OCI-LY7 (cell line): ENCODE measurements around the gene ANKDD1B. TPM values are rescaled to one million over a fixed set of nuclear protein-coding genes. Genes with fewer than 3 reads are reported as not detected.

ENCODE experiments used
- BruUV-seq: library from RNA; stranded (reverse); fragments of 400-500 nt; replicated peaks from 2 replicates; lab custom pipeline; 2021; lab: Mats Ljungman, UMichigan
- CTCF ChIA-PET: fragments of 300-600 bp; sonication (Branson Sonifier 250); formaldehyde crosslinking; loops from one replicate; lab custom pipeline; 2022; ENCODE audit warnings: antibody characterized with exemption; ENCODE audit not compliant: unreplicated experiment; lab: Charles Lee
- POLR2A ChIA-PET: fragments of 300-600 bp; sonication (Branson Sonifier 250); formaldehyde crosslinking; loops from one replicate; lab custom pipeline; 2022; ENCODE audit warnings: antibody characterized with exemption; lab: Charles Lee
- DNase-seq: peaks from one replicate; pipeline ENCODE4 v3.0.0-alpha.2; 2015; ENCODE audit warnings: low spot score
- H2AFZ ChIP-seq: fragments of 200-600 bp; sonication (generic), shearing (Covaris generic); 2 replicates; pipeline ENCODE4 v1.6.1; 2014; ENCODE audit warnings: mild to moderate bottlenecking, antibody characterized with exemption, low read length, moderate library complexity
- H3K27ac ChIP-seq: fragments of 200-600 bp; sonication (generic); 2 replicates; pipeline ENCODE4 v1.5.1; 2014; ENCODE audit warnings: mixed run types, low read depth, mild to moderate bottlenecking, moderate library complexity, low read length, inconsistent platforms; ENCODE audit not compliant: poor library complexity, severe bottlenecking
- H3K36me3 ChIP-seq: fragments of 200-600 bp; sonication (generic); 2 replicates; pipeline ENCODE4 v1.6.1; 2014; ENCODE audit warnings: mild to moderate bottlenecking, antibody characterized with exemption, low read length, moderate library complexity, mixed read lengths; ENCODE audit not compliant: insufficient read depth
- H3K4me1 ChIP-seq: fragments of 200-600 bp; sonication (generic); 2 replicates; pipeline ENCODE4 v1.5.1; 2014; ENCODE audit warnings: mild to moderate bottlenecking, low read length; ENCODE audit not compliant: insufficient read depth, poor library complexity, severe bottlenecking
- H3K4me2 ChIP-seq: fragments of 200-600 bp; sonication (generic); 2 replicates; pipeline ENCODE4 v1.6.1; 2014; ENCODE audit warnings: mild to moderate bottlenecking, low read length
- H3K4me3 ChIP-seq: fragments of 200-600 bp; sonication (generic); 2 replicates; pipeline ENCODE4 v1.5.1; 2014; ENCODE audit warnings: mild to moderate bottlenecking, low read depth, low read length; ENCODE audit not compliant: poor library complexity, severe bottlenecking
- H3K79me2 ChIP-seq: fragments of 200-600 bp; sonication (generic); 2 replicates; pipeline ENCODE4 v1.6.1; 2016; ENCODE audit warnings: low read depth, mild to moderate bottlenecking, low read length, moderate library complexity, mixed read lengths; ENCODE audit not compliant: insufficient read depth
- H3K9me2 ChIP-seq: fragments of 200-600 bp; sonication (generic); 2 replicates; pipeline ENCODE4 v1.6.1; 2016; ENCODE audit warnings: mild to moderate bottlenecking, low read length, mixed read lengths; ENCODE audit not compliant: insufficient read depth
- H3K9me3 ChIP-seq: fragments of 200-600 bp; sonication (generic); 2 replicates; pipeline ENCODE4 v1.6.1; 2014; ENCODE audit warnings: mild to moderate bottlenecking, mixed run types, low read length, mixed read lengths
- H4K20me1 ChIP-seq: fragments of 200-600 bp; sonication (generic); 2 replicates; pipeline ENCODE4 v1.6.1; 2014; ENCODE audit warnings: mild to moderate bottlenecking, antibody characterized with exemption, low read length, moderate library complexity, mixed read lengths; ENCODE audit not compliant: insufficient read depth
- CTCF ChIP-seq: fragments of 200-600 bp; sonication (generic); conservative IDR thresholded peaks from 2 replicates; pipeline ENCODE4 v1.5.1; 2014; ENCODE audit warnings: mild to moderate bottlenecking, antibody characterized with exemption, low read length, moderate library complexity, mixed read lengths
- EZH2phosphoT487 ChIP-seq: fragments of 200-600 bp; sonication (generic); IDR thresholded peaks from 2 replicates; pipeline ENCODE4 v1.6.1; 2018; ENCODE audit warnings: low read depth, borderline replicate concordance, mild to moderate bottlenecking, mixed run types, antibody characterized with exemption, low read length, moderate library complexity, mixed read lengths
- intact Hi-C: fragments of 100-400 bp; cut with micrococcal nuclease; formaldehyde crosslinking; loops from one replicate; pipeline ENCODE4 v1.10.0; 2022; ENCODE audit not compliant: unreplicated experiment
- total RNA-seq, 2 experiments: library from RNA; depleted of rRNA in 1 of 2; stranded (reverse); fragments of >200 nt in 1 of 2; shearing (Covaris generic) in 1 of 2; gene quantifications; 2 replicates each; pipeline ENCODE4 v1.2.3, GENCODE V29; 2014 to 2022

The ANKDD1B gene
- total RNA-seq, 2 experiments from 2014 or later, result not detected

GRCh38 chr5:75716715-75717081 lies 105.4 kb downstream of the ANKDD1B start:
- ChIA-PET CTCF (no interaction called here), POLR2A (interaction anchor here (0.6 to 1.3 kb wide), 4 partner anchors 173 to 861 kb away, joined by 3 to 4 read pairs (median 4); partner anchors contain the start of gene HMGCR)
- peaks cover 11% of the 10 kb centered on the region for H3K4me1 ChIP-seq
- TSS peak; percentile 69 for BruUV-seq
- H3K27ac ChIP-seq, result peak overlapping the region; percentile 92
- no peak for TF ChIP-seq CTCF
- no peak for TF ChIP-seq EZH2phosphoT487
- H3K4me3 ChIP-seq, result peak overlapping the region; percentile 97
- H3K9me3 ChIP-seq, result no peaks in the 10 kb centered on the region
- no peaks in the 10 kb centered on the region for H3K9me2 ChIP-seq
- no peaks in the 10 kb centered on the region for H4K20me1 ChIP-seq
- peaks cover 53% of the 10 kb centered on the region for H3K79me2 ChIP-seq
- peaks cover 29% of the 10 kb centered on the region for H3K36me3 ChIP-seq
- no peak for DNase-seq
- H2AFZ ChIP-seq, result peak overlapping the region; percentile 96
- intact Hi-C loops, result loop anchor here (1.0 to 5.0 kb wide), 3 partner anchors 205 to 950 kb away; partner anchors contain the start of genes CERT1, GFM2, NSA2 and POLK
- H3K4me2 ChIP-seq, result peak overlapping the region; percentile 97

GRCh38 chr5:75717082-75717922 lies 106.0 kb downstream of the ANKDD1B start, which contains the start of gene POC5:
Gene POC5 (minus strand): TSS chr5:75717437. CDS start chr5:75712937, 4,500 bp downstream.
- H2AFZ ChIP-seq, result peak within 1 kb of the TSS; percentile 96
- BruUV-seq, result TSS peak; percentile 55
- H3K27ac ChIP-seq, result peak within 1 kb of the TSS; percentile 92
- POLR2A ChIA-PET, result interaction anchor here (0.6 to 1.3 kb wide), 4 partner anchors 24 to 860 kb away, joined by 3 to 4 read pairs (median 4); partner anchors contain the start of gene HMGCR
- H3K4me2 ChIP-seq, result peak within 1 kb of the TSS; percentile 97
- CTCF ChIA-PET, result no interaction called here
- peak; percentile 97 for DNase-seq
- peak within 1 kb of the TSS; percentile 97 for H3K4me3 ChIP-seq
- H3K4me1 ChIP-seq, result peaks cover 11% of the 10 kb centered on the region
- H3K9me2 ChIP-seq, result no peaks in the 10 kb centered on the region
- H4K20me1 ChIP-seq, result no peaks in the 10 kb centered on the region
- no peak for TF ChIP-seq EZH2phosphoT487
- no peak for TF ChIP-seq CTCF
- H3K9me3 ChIP-seq, result no peaks in the 10 kb centered on the region
- H3K36me3 ChIP-seq, result peaks cover 23% of the 10 kb centered on the region
- H3K79me2 ChIP-seq, result peaks cover 47% of the 10 kb centered on the region
- intact Hi-C loops, result loop anchor here (1.0 to 5.0 kb wide), 3 partner anchors 206 to 951 kb away; partner anchors contain the start of genes CERT1, GFM2, NSA2 and POLK

GRCh38 chr5:75720882-75721281 lies 109.6 kb downstream of the ANKDD1B start:
- no peak for DNase-seq
- intact Hi-C loops, result no loop called here
- Histone ChIP-seq H3K9me3 (no peaks in the 10 kb centered on the region), H3K4me3 (no peak overlapping the region), H3K4me2 (no peak overlapping the region), H3K4me1 (peaks cover 7% of the 10 kb centered on the region), H3K79me2 (peaks cover 11% of the 10 kb centered on the region), H2AFZ (no peak overlapping the region), H3K27ac (no peak overlapping the region), H3K36me3 (no peaks in the 10 kb centered on the region), H4K20me1 (no peaks in the 10 kb centered on the region), H3K9me2 (no peaks in the 10 kb centered on the region)
- ChIA-PET POLR2A (no interaction called here), CTCF (no interaction called here)
- TF ChIP-seq EZH2phosphoT487 (no peak), CTCF (no peak)
- no TSS peak for BruUV-seq
